Brain microvascular endothelial cell (primary cell): ENCODE data around the gene UGGT2.
"Not testable (repeated sequence)": the region's sequence is repeated elsewhere in the genome, so short reads cannot be mapped to it uniquely, and the experiment has no call there.

Experiments
- DNase-seq: peaks from one replicate; pipeline ENCODE4 v3.0.0-alpha.2; 2020
- H3K27ac ChIP-seq: fragments of 250-450 bp; sonication (Bioruptor Pico); 2 replicates; pipeline ENCODE4 v1.5.1; 2020; ENCODE audit warnings: mild to moderate bottlenecking, moderate library complexity
- H3K27me3 ChIP-seq: fragments of 250-450 bp; sonication (Bioruptor Pico); replicated peaks from 2 replicates; pipeline ENCODE4 v1.5.1; 2020; ENCODE audit warnings: mild to moderate bottlenecking
- H3K36me3 ChIP-seq: fragments of 250-450 bp; sonication (Bioruptor Pico); replicated peaks from 2 replicates; pipeline ENCODE4 v1.5.1; 2020; ENCODE audit warnings: mild to moderate bottlenecking
- H3K4me3 ChIP-seq: 2 replicates; pipeline ENCODE4 v1.5.1; 2011; ENCODE audit warnings: low read depth, mild to moderate bottlenecking, control low read depth, low read length, moderate library complexity
- CTCF ChIP-seq: IDR thresholded peaks from 2 replicates; pipeline ENCODE4 v1.5.1; 2011; ENCODE audit warnings: low read depth, mild to moderate bottlenecking, moderate library complexity, low read length, control low read depth, inconsistent platforms; ENCODE audit errors: missing control alignments
- in situ Hi-C: cut with HindIII; loops from 2 replicates; pipeline ENCODE4 v1.10.0; 2017; ENCODE audit warnings: low sequenced_read_pairs, low pct_ligation_motif_present

UGGT2 gene

GRCh38 chr13:96002322-96003131 lies 50.7 kb downstream of the UGGT2 start:
- no peak for DNase-seq
- in situ Hi-C loops: no loop called here
- TF ChIP-seq CTCF: no peak
- Histone ChIP-seq H3K27me3 (no peaks in the 10 kb centered on the region), H3K4me3 (no peak overlapping the region), H3K27ac (no peak overlapping the region), H3K36me3 (no peaks in the 10 kb centered on the region)

GRCh38 chr13:96000069-96000468 lies 53.1 kb downstream of the UGGT2 start:
- no peak for TF ChIP-seq CTCF

GRCh38 chr13:95987841-95988240 lies 65.4 kb downstream of the UGGT2 start:
- H3K27ac ChIP-seq: no peak overlapping the region
- TF ChIP-seq CTCF: no peak
- DNase-seq: no peak
- no peak overlapping the region for H3K4me3 ChIP-seq
- in situ Hi-C loops: no loop called here
- no peaks in the 10 kb centered on the region for H3K27me3 ChIP-seq
- H3K36me3 ChIP-seq: no peaks in the 10 kb centered on the region

More at GRCh38 chr13:96000069-96000468, 53.1 kb downstream of the UGGT2 start:
- no peak overlapping the region for H3K27ac ChIP-seq
- in situ Hi-C loops: no loop called here
- H3K4me3 ChIP-seq: no peak overlapping the region
- no peaks in the 10 kb centered on the region for H3K36me3 ChIP-seq
- no peaks in the 10 kb centered on the region for H3K27me3 ChIP-seq
- no peak for DNase-seq

- TF ChIP-seq CTCF: no peak
- Histone ChIP-seq H3K27me3 (no peaks in the 10 kb centered on the region), H3K27ac (no peak overlapping the region), H3K36me3 (no peaks in the 10 kb centered on the region), H3K4me3 (no peak overlapping the region)
- DNase-seq: no peak
- in situ Hi-C loops: no loop called here
Measured at GRCh38 chr13:95982144-95982543, 71.1 kb downstream of the UGGT2 start.

- in situ Hi-C loops, H3K36me3 ChIP-seq, H3K4me3 ChIP-seq, H3K27me3 ChIP-seq, H3K27ac ChIP-seq, DNase-seq: not testable (repeated sequence)
Measured at GRCh38 chr13:95972651-95973050, 80.5 kb downstream of the UGGT2 start.

- no peaks in the 10 kb centered on the region for H3K27me3 ChIP-seq
- no peak overlapping the region for H3K27ac ChIP-seq
- no peak overlapping the region for H3K4me3 ChIP-seq
- no peaks in the 10 kb centered on the region for H3K36me3 ChIP-seq
- no peak for TF ChIP-seq CTCF
- in situ Hi-C loops: no loop called here
- no peak for DNase-seq
Measured at GRCh38 chr13:95970878-95971277, 82.3 kb downstream of the UGGT2 start.
